HEK293T (cell line): ENCODE measurements around the gene GNB3.
"Not testable (repeated sequence)": the region's sequence is repeated elsewhere in the genome, so short reads cannot be mapped to it uniquely, and the experiment has no call there.

Experiments used
- HDGF ChIP-seq: fragments of 450-650 bp; IDR thresholded peaks from 2 replicates; pipeline ENCODE4 v1.6.1; 2017; ENCODE audit warnings: antibody characterized with exemption, borderline replicate concordance
- TARDBP ChIP-seq: fragments of 450-650 bp; IDR thresholded peaks from 2 replicates; pipeline ENCODE4 v1.6.1; 2016

DNA sequence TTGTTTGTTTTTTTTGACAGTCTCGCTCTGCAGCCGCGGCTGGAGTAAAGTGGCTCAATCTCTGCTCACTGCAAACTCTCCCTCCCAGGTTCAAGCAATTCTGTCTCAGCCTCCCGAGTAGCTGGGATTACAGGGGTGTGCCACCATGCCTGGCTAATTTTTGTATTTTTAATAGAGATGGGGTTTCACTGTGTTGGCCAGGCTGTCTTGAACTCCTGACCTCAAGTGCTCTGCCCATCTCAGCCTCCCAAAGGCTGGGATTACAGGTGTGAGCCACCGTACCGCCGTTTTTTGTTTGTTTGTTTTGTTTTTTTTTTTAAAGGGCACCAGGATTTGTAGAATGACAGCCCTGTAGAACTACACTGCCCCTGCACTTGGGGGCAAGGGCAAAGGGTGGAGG is 48.1 kb downstream of the GNB3 start:
- not testable (repeated sequence) for TF ChIP-seq HDGF, TARDBP
